Fibroblast of lung (primary cell): ENCODE measurements around the gene ARL4C.

Experiments used
- CTCF ChIP-seq, 2 donors: IDR thresholded peaks in 1 of 2; conservative IDR thresholded peaks in 1 of 2; 1 replicate in 1 of 2; 2 replicates in 1 of 2; pipeline ENCODE4 v1.5.1; 2011 to 2012; ENCODE audit warnings: low read length in 2 of 2, control low read depth in 1 of 2, inconsistent platforms in 1 of 2, low read depth in 1 of 2, mild to moderate bottlenecking in 1 of 2
- EZH2 ChIP-seq: IDR thresholded peaks from 2 replicates; pipeline ENCODE4 v1.5.1; 2012; ENCODE audit warnings: low read length, control low read depth, mild to moderate bottlenecking; ENCODE audit errors: missing control alignments

DNA sequence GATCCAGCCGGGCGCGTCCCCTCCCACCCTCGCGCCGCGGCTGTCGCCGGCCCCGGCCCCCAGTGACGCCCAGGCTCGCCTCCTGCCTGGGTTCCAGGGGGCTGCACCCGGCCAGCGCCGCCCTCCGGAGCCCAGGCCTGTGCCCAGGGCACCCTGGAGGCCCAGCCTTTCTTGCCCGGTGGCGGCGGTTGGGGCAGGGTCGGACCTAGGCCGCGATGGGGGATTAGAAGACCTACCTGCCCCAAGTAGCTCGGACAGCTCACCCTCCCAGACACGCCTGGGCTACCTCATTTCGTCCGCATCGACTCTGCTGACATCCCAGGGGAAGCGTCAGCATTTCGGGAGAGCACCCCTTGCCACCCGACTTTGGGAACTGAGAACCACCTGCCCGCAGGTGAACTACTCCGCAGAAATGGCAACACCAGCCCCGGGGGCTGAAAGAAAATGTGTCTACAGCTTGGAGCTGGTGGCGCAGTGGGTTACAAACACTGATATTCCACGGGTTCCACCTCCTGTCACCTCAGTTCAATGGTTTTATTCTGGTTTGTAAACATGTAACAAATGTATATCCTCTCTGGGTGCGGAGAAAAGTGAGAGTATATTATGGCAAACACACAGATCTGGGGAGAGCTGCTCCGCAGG lies 834 bp upstream of the ARL4C start:
- no peak for TF ChIP-seq CTCF (conservative IDR thresholded peaks at IDR 0.05 in 1 of 2, IDR thresholded peaks at IDR 0.05 in 1 of 2; ENCODE audit: low read depth in 1 of 2, low read length in 2 of 2)
- no peak for TF ChIP-seq EZH2
